ENCODE results near the gene SPEG. TPM values are rescaled to one million over a fixed set of nuclear protein-coding genes. Genes with fewer than 3 reads are reported as not detected.

The SPEG gene
- polyA plus RNA-seq, 1 donor (not counting 4 experiments of a cell fraction or from before 2014, with no cell fraction given) = 18.8 TPM

GRCh38 chr2:219467736-219468075 lies 33.1 kb downstream of the SPEG start:
- dilution Hi-C loops (cut with MboI; ENCODE audit: extremely low pct_ligation_motif_present, low sequenced_read_pairs) = no loop called here
- H3K27me3 ChIP-seq (ENCODE audit: control insufficient read depth, extremely low read depth, insufficient read depth, low read length) = no peaks in the 10 kb centered on the region
- H3K9ac ChIP-seq (ENCODE audit: control insufficient read depth, extremely low read depth, insufficient read depth, low read length) = no peak overlapping the region
- no peak for FAIRE-seq
- no peak overlapping the region for H3K27ac ChIP-seq (ENCODE audit: control insufficient read depth, insufficient read depth, low read length)
- peaks cover 8 to 18% of the 10 kb centered on the region in 2 experiments for H3K36me3 ChIP-seq (ENCODE audit: control insufficient read depth in 2 of 2, extremely low read depth in 1 of 2, insufficient read depth in 2 of 2, low read length in 2 of 2)
- no peak overlapping the region for H3K4me2 ChIP-seq (ENCODE audit: control insufficient read depth, extremely low read depth, insufficient read depth, low read depth, low read length)
- H3K79me2 ChIP-seq (ENCODE audit: control insufficient read depth, insufficient read depth, low read length) = no peaks in the 10 kb centered on the region
- peaks cover 13% of the 10 kb centered on the region for H3K4me1 ChIP-seq (ENCODE audit: control insufficient read depth, extremely low read depth, insufficient read depth, low read length)
- no peak overlapping the region for H3K4me3 ChIP-seq (ENCODE audit: control insufficient read depth in 2 of 3, extremely low read depth in 1 of 3, insufficient read depth in 2 of 3, low read depth in 1 of 3, low read length in 3 of 3)
- TF ChIP-seq EZH2 (IDR thresholded peaks at IDR 0.05; ENCODE audit: low read length) (no peak), CTCF (optimal IDR thresholded peaks at IDR 0.05 in 1 of 3, IDR thresholded peaks at IDR 0.05 in 1 of 3, conservative IDR thresholded peaks at IDR 0.05 in 1 of 3; ENCODE audit: extremely low read depth in 1 of 3, insufficient read depth in 2 of 3, low read length in 3 of 3) (no peak)
- no peaks in the 10 kb centered on the region for H4K20me1 ChIP-seq (ENCODE audit: control insufficient read depth, extremely low read depth, insufficient read depth, low read length)
- no peaks in the 10 kb centered on the region for H3K9me1 ChIP-seq (ENCODE audit: control insufficient read depth, extremely low read depth, insufficient read depth, low read length)
- no peak for DNase-seq (ENCODE audit: low read depth, low spot score)
- no peaks in the 10 kb centered on the region for H3K9me3 ChIP-seq (ENCODE audit: control insufficient read depth, low read depth, low read length)
- no peak overlapping the region for H2AFZ ChIP-seq (ENCODE audit: control insufficient read depth, low read length)

- FAIRE-seq = no peak
- H3K27me3 ChIP-seq (ENCODE audit: control insufficient read depth, extremely low read depth, insufficient read depth, low read length) = no peaks in the 10 kb centered on the region
- no peak overlapping the region for H3K4me3 ChIP-seq (ENCODE audit: control insufficient read depth in 2 of 3, extremely low read depth in 1 of 3, insufficient read depth in 2 of 3, low read depth in 1 of 3, low read length in 3 of 3)
- dilution Hi-C loops (cut with MboI; ENCODE audit: extremely low pct_ligation_motif_present, low sequenced_read_pairs) = no loop called here
- H3K36me3 ChIP-seq (ENCODE audit: control insufficient read depth in 2 of 2, extremely low read depth in 1 of 2, insufficient read depth in 2 of 2, low read length in 2 of 2) = peaks cover 8 to 14% of the 10 kb centered on the region in 2 experiments
- TF ChIP-seq EZH2 (IDR thresholded peaks at IDR 0.05; ENCODE audit: low read length) (no peak), CTCF (optimal IDR thresholded peaks at IDR 0.05 in 1 of 3, IDR thresholded peaks at IDR 0.05 in 1 of 3, conservative IDR thresholded peaks at IDR 0.05 in 1 of 3; ENCODE audit: extremely low read depth in 1 of 3, insufficient read depth in 2 of 3, low read length in 3 of 3) (no peak)
- no peaks in the 10 kb centered on the region for H3K9me3 ChIP-seq (ENCODE audit: control insufficient read depth, low read depth, low read length)
- H4K20me1 ChIP-seq (ENCODE audit: control insufficient read depth, extremely low read depth, insufficient read depth, low read length) = no peaks in the 10 kb centered on the region
- H3K4me2 ChIP-seq (ENCODE audit: control insufficient read depth, extremely low read depth, insufficient read depth, low read depth, low read length) = no peak overlapping the region
- no peak overlapping the region for H2AFZ ChIP-seq (ENCODE audit: control insufficient read depth, low read length)
- no peak for DNase-seq (ENCODE audit: low read depth, low spot score)
- H3K9me1 ChIP-seq (ENCODE audit: control insufficient read depth, extremely low read depth, insufficient read depth, low read length) = no peaks in the 10 kb centered on the region
- H3K9ac ChIP-seq (ENCODE audit: control insufficient read depth, extremely low read depth, insufficient read depth, low read length) = no peak overlapping the region
- H3K79me2 ChIP-seq (ENCODE audit: control insufficient read depth, insufficient read depth, low read length) = no peaks in the 10 kb centered on the region
- H3K4me1 ChIP-seq (ENCODE audit: control insufficient read depth, extremely low read depth, insufficient read depth, low read length) = peaks cover 13% of the 10 kb centered on the region
- no peak overlapping the region for H3K27ac ChIP-seq (ENCODE audit: control insufficient read depth, insufficient read depth, low read length)
These were observed 34.0 kb downstream of the SPEG start for GRCh38 chr2:219468410-219469185.
